HepG2 (cell line): ENCODE data around the gene CDHR1. TPM values are rescaled to one million over a fixed set of nuclear protein-coding genes. Genes with fewer than 3 reads are reported as not detected.

Source experiments
- ATAC-seq: fragments of 200-7000 bp; cut with Tn5 transposase; 3 replicates; pipeline ENCODE4 v1.9.1; 2020; ENCODE audit warnings: mild to moderate bottlenecking, moderate library complexity
- BruUV-seq: library from RNA; stranded (reverse); fragments of 400-500 nt; replicated peaks from 2 replicates; lab custom pipeline; 2021; lab: Mats Ljungman, UMichigan
- CTCF ChIA-PET: fragments of 300-600 bp; formaldehyde crosslinking; extraction: SDS; loops from one replicate; lab custom pipeline; 2021; ENCODE audit warnings: low total read pairs, inconsistent platforms, low intra/inter-chr PET ratio; lab: Yijun Ruan, JAX
- POLR2A ChIA-PET: fragments of 350-600 bp; sonication (Branson Sonifier 250); formaldehyde crosslinking; loops from one replicate; lab custom pipeline; 2020; ENCODE audit warnings: antibody characterized with exemption, inconsistent platforms; lab: Yijun Ruan, JAX
- DNase-seq: peaks from one replicate; pipeline ENCODE4 v3.0.0-alpha.2; 2015; ENCODE audit warnings: low spot score
- FAIRE-seq: peaks from 3 replicates; lab custom pipeline; 2011; peaks lifted over from hg19 to GRCh38; lab: Jason Lieb, UNC
- H2AFZ ChIP-seq: one replicate; pipeline ENCODE4 v1.6.1; 2011; ENCODE audit warnings: low read length, inconsistent platforms
- H3K27ac ChIP-seq: fragments of 300-600 bp; 3 replicates; pipeline ENCODE4 v1.8.0; 2011; ENCODE audit warnings: mixed run types, mild to moderate bottlenecking, mixed read lengths, low read length, inconsistent platforms; ENCODE audit not compliant: insufficient read depth; ENCODE audit errors: extremely low read length
- H3K27me3 ChIP-seq, 2 experiments: fragments of 200-600 bp in 1 of 2; 2 replicates in 1 of 2; 3 replicates in 1 of 2; pipeline versions ENCODE4 v1.6.0 to v1.8.0; 2011; ENCODE audit warnings: low read length in 2 of 2, mild to moderate bottlenecking in 2 of 2, moderate library complexity in 2 of 2, inconsistent platforms in 1 of 2; ENCODE audit not compliant: insufficient read depth in 2 of 2, control insufficient read depth in 1 of 2
- H3K36me3 ChIP-seq, 2 experiments: fragments of 200-600 bp in 1 of 2; replicated peaks in 1 of 2; 2 replicates in 1 of 2; 3 replicates in 1 of 2; pipeline versions ENCODE4 v1.5.1 to v1.8.0; 2011; ENCODE audit warnings: low read length in 2 of 2, inconsistent platforms in 1 of 2; ENCODE audit not compliant: insufficient read depth in 2 of 2, control insufficient read depth in 1 of 2
- H3K4me1 ChIP-seq: 2 replicates; pipeline ENCODE4 v1.5.1; 2012; ENCODE audit warnings: low read length, inconsistent platforms; ENCODE audit not compliant: insufficient read depth
- H3K4me2 ChIP-seq: 2 replicates; pipeline ENCODE4 v1.6.0; 2011; ENCODE audit warnings: low read depth, low read length, inconsistent platforms
- H3K4me3 ChIP-seq, 3 experiments: fragments of 200-600 bp in 1 of 3; sonication (generic), shearing (Covaris generic) in 1 of 3; replicated peaks in 1 of 3; 2 replicates each; pipeline ENCODE4 v1.5.1; 2011 to 2016; ENCODE audit warnings: low read length in 3 of 3, inconsistent platforms in 2 of 3, low read depth in 2 of 3, mild to moderate bottlenecking in 2 of 3, control low read depth in 1 of 3, mixed read lengths in 1 of 3; ENCODE audit not compliant: insufficient read depth in 1 of 3
- H3K79me2 ChIP-seq: one replicate; pipeline ENCODE4 v1.6.1; 2011; ENCODE audit warnings: low read length, inconsistent platforms; ENCODE audit not compliant: insufficient read depth
- H3K9ac ChIP-seq: 2 replicates; pipeline ENCODE4 v1.6.0; 2011; ENCODE audit warnings: mild to moderate bottlenecking, low read depth, low read length, inconsistent platforms; ENCODE audit not compliant: insufficient read depth
- H3K9me3 ChIP-seq: 2 replicates; pipeline ENCODE4 v1.5.1; 2012; ENCODE audit warnings: mild to moderate bottlenecking, low read length
- H4K20me1 ChIP-seq: 2 replicates; pipeline ENCODE4 v1.6.0; 2011; ENCODE audit warnings: inconsistent platforms, mild to moderate bottlenecking, low read length, moderate library complexity; ENCODE audit not compliant: insufficient read depth
- ASH2L ChIP-seq: fragments of 300-600, 200-600 bp; sonication (generic); IDR thresholded peaks from 2 replicates; pipeline ENCODE4 v1.7.0; 2017; ENCODE audit warnings: low read depth, mild to moderate bottlenecking, moderate library complexity, mixed read lengths, low read length; ENCODE audit not compliant: insufficient read length
- CEBPB ChIP-seq: IDR thresholded peaks from 2 replicates; pipeline ENCODE4 v1.6.1; 2011; ENCODE audit warnings: low read depth, low read length, improper control_type of control experiment, borderline replicate concordance
- FLYWCH1 ChIP-seq: sonication (generic); formaldehyde crosslinking; IDR thresholded peaks from 2 replicates; pipeline ENCODE4 v1.8.1; 2023; ENCODE audit warnings: mild to moderate bottlenecking, missing genetic modification reagents
- FOSL2 ChIP-seq: sonication (generic); formaldehyde crosslinking; IDR thresholded peaks from 2 replicates; pipeline ENCODE4 v1.4.0; 2020; ENCODE audit warnings: missing genetic modification reagents
- HNRNPH1 ChIP-seq: fragments of 200-400 bp; formaldehyde crosslinking; optimal IDR thresholded peaks from 2 replicates; pipeline ENCODE3; 2017; ENCODE audit warnings: mild to moderate bottlenecking, low read depth, low read length
- KDM2A ChIP-seq: sonication (generic); formaldehyde crosslinking; IDR thresholded peaks from 2 replicates; pipeline ENCODE4 v1.4.0; 2020; ENCODE audit warnings: low read depth, missing genetic modification reagents, borderline replicate concordance
- MIXL1 ChIP-seq: IDR thresholded peaks from 2 replicates; pipeline ENCODE4 v1.6.1; 2016
- NKX3-1 ChIP-seq: sonication (generic); formaldehyde crosslinking; IDR thresholded peaks from 2 replicates; pipeline ENCODE4 v1.5.0; 2020; ENCODE audit warnings: missing genetic modification reagents
- PAF1 ChIP-seq: IDR thresholded peaks from 2 replicates; pipeline ENCODE4 v1.6.1; 2016; ENCODE audit warnings: missing genetic modification reagents, missing compliant biosample characterization
- POLR2G ChIP-seq: fragments of 200-400 bp; formaldehyde crosslinking; IDR thresholded peaks from 2 replicates; pipeline ENCODE4 v1.6.1; 2018; ENCODE audit warnings: mild to moderate bottlenecking, low read depth, low read length, moderate library complexity
- RBM22 ChIP-seq: fragments of 200-400 bp; formaldehyde crosslinking; optimal IDR thresholded peaks from 2 replicates; pipeline ENCODE3; 2017; ENCODE audit warnings: mild to moderate bottlenecking, low read length, moderate library complexity
- SNAI1 ChIP-seq: sonication (generic); formaldehyde crosslinking; IDR thresholded peaks from 2 replicates; pipeline ENCODE4 v1.5.0; 2020; ENCODE audit warnings: mild to moderate bottlenecking, missing genetic modification reagents, borderline replicate concordance
- THAP11 ChIP-seq: IDR thresholded peaks from 2 replicates; pipeline ENCODE4 v1.6.1; 2016; ENCODE audit warnings: missing biosample characterization, missing genetic modification reagents
- ZBTB21 ChIP-seq: sonication (generic); formaldehyde crosslinking; IDR thresholded peaks from 2 replicates; pipeline ENCODE4 v1.4.0; 2020; ENCODE audit warnings: missing genetic modification reagents
- ZSCAN12 ChIP-seq: sonication (generic); formaldehyde crosslinking; IDR thresholded peaks from 2 replicates; pipeline ENCODE4 v1.9.0; 2021; ENCODE audit warnings: mild to moderate bottlenecking, missing genetic modification reagents
- WGBS: methylation state at CpG from one replicate; pipeline ENCODE4 v1.1.6; 2017; ENCODE audit warnings: low lambda C conversion rate; 5-methylcytosine and 5-hydroxymethylcytosine counted together
- in situ Hi-C: cut with HindIII; loops from 2 replicates; pipeline ENCODE4 v1.10.0; 2017; ENCODE audit warnings: low pct_unique_long_range_greater_than_20kb; ENCODE audit not compliant: extremely low pct_ligation_motif_present
- intact Hi-C: fragments of 100-400 bp; cut with micrococcal nuclease; formaldehyde crosslinking; loops from one replicate; pipeline ENCODE4 v1.10.0; 2022; ENCODE audit not compliant: unreplicated experiment
- polyA plus RNA-seq, 8 experiments: library from polyadenylated mRNA; depleted of rRNA in 3 of 8; stranded (reverse) in 7 of 8; unstranded in 1 of 8; fragments of >200 nt; fragmentation: Illumina TruSeq in 4 of 8; extraction: Trizol in 4 of 8; gene quantifications; 2 replicates each; pipeline versions ENCODE4 v1.2.1 to v1.2.3, GENCODE V29; 2011 to 2016; ENCODE audit warnings: low read depth in 4 of 8, missing spikeins in 1 of 8, mixed read lengths in 1 of 8; ENCODE audit not compliant: insufficient read depth in 1 of 8
- total RNA-seq, 5 experiments: library from RNA; depleted of rRNA; stranded (reverse); fragments of >200 nt; fragmentation: Illumina TruSeq; extraction: Trizol; gene quantifications; 2 replicates each; pipeline ENCODE4 v1.2.3, GENCODE V29; 2016; ENCODE audit warnings: low read depth in 1 of 5
- TF ChIP-seq, protein P1 (sequence below): sonication (generic); formaldehyde crosslinking; IDR thresholded peaks from 2 replicates; pipeline ENCODE4 v1.5.1; 2020; ENCODE audit warnings: mild to moderate bottlenecking, missing genetic modification reagents
- TF ChIP-seq, protein P2 (sequence below): sonication (generic); formaldehyde crosslinking; IDR thresholded peaks from 2 replicates; pipeline ENCODE4 v1.4.0; 2020; ENCODE audit warnings: missing genetic modification reagents

CDHR1 gene
- total and polyA plus RNA-seq, 2 of the 13 experiments (the other 11 are each of a cell fraction or from before 2014, with no cell fraction given): 0.04 to 0.09 TPM

DNA sequence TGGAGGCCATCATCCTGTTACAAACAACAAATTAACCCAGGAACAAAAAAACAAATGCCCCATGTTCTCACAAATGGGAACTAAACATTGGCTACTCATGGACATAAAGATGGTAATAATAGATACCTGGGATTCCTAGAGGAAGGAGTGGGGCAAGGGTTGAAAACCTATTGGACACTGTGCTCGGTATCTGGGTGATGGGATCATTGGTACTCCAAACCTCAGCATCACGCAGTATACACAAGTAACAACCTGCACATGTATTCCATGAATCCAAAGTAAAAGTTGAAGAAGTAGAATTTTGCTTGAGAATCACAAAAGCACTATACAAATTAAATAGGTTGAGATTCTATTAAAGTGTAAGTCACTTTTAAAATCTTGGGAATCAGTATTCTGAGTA lies 38.3 kb upstream of the CDHR1 start (continued):
- no peak for TF ChIP-seq SNAI1 (CRISPR knock-in tag)
- TF ChIP-seq ASH2L: no peak
- TF ChIP-seq ZBTB21: no peak
- TF ChIP-seq ZSCAN12: no peak
- TF ChIP-seq NKX3-1 (CRISPR knock-in tag): no peak
- TF ChIP-seq THAP11 (CRISPR knock-in tag): no peak
- TF ChIP-seq HNRNPH1: no peak
- TF ChIP-seq, protein P1, sequence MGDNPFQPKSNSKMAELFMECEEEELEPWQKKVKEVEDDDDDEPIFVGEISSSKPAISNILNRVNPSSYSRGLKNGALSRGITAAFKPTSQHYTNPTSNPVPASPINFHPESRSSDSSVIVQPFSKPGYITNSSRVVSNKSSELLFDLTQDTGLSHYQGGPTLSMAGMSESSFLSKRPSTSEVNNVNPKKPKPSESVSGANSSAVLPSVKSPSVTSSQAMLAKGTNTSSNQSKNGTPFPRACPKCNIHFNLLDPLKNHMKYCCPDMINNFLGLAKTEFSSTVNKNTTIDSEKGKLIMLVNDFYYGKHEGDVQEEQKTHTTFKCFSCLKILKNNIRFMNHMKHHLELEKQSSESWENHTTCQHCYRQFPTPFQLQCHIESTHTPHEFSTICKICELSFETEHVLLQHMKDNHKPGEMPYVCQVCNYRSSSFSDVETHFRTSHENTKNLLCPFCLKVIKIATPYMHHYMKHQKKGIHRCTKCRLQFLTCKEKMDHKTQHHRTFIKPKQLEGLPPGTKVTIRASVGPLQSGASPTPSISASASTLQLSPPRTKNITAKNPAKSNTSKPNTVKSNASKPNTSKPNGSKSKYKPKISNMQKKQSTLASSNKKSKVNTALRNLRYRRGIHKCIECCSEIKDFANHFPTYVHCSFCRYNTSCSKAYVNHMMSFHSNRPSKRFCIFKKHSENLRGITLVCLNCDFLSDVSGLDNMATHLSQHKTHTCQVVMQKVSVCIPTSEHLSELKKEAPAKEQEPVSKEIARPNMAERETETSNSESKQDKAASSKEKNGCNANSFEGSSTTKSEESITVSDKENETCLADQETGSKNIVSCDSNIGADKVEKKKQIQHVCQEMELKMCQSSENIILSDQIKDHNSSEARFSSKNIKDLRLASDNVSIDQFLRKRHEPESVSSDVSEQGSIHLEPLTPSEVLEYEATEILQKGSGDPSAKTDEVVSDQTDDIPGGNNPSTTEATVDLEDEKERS (CRISPR knock-in tag): no peak
- no peak for TF ChIP-seq MIXL1 (CRISPR knock-in tag)

DNA sequence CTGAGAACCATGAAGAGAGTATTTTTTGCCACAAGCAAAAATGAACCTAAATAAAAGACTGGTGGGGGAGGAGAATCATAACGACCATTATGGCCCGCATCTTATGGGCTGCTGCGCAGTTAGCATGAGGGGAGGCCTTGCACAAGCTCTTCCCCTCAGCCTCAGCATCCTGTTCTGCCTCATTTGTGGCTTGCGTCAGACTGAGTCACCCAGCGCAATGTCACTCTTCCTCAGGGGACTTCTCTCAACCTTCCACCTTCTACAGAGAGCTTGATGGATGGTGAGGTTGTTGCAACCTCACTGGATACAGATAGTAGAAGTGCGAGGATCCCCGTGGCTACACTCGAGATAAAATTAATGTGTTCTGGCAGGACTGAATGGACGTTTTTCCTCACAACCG lies 37.6 kb upstream of the CDHR1 start:
- H3K4me3 ChIP-seq: no peak overlapping the region
- ChIA-PET CTCF (no interaction called here), POLR2A (no interaction called here)
- peaks cover 0 to under 1% of the 10 kb centered on the region in 2 experiments; a peak in 1 of 5 replicates for H3K27me3 ChIP-seq
- WGBS: 87% methylated on average over 10 of the region's 10 CpGs
- BruUV-seq: no TSS peak
- DNase-seq (no peak), FAIRE-seq (no peak), ATAC-seq (no peak)
- H3K4me2 ChIP-seq: no peak overlapping the region
- intact Hi-C loops: loop anchor here (1.0 kb wide), 1 partner anchor 8 kb away; no protein-coding TSS in a partner anchor
- in situ Hi-C loops: no loop called here
- TF ChIP-seq FOSL2 (0 out of 2 replicates have a peak, but pooled peaks have one; percentile 30), CEBPB (0 out of 2 replicates have a peak, but pooled peaks have one; percentile 1), RBM22 (peak; percentile 68), PAF1 (CRISPR knock-in tag) (peak; percentile 45; the same call in 1 of the 2 replicates), KDM2A (CRISPR knock-in tag) (peak; percentile 40; the same call in 1 of the 2 replicates), FLYWCH1 (no peak), POLR2G (peak; percentile 56; the same call in 1 of the 2 replicates)
- TF ChIP-seq, protein P2, sequence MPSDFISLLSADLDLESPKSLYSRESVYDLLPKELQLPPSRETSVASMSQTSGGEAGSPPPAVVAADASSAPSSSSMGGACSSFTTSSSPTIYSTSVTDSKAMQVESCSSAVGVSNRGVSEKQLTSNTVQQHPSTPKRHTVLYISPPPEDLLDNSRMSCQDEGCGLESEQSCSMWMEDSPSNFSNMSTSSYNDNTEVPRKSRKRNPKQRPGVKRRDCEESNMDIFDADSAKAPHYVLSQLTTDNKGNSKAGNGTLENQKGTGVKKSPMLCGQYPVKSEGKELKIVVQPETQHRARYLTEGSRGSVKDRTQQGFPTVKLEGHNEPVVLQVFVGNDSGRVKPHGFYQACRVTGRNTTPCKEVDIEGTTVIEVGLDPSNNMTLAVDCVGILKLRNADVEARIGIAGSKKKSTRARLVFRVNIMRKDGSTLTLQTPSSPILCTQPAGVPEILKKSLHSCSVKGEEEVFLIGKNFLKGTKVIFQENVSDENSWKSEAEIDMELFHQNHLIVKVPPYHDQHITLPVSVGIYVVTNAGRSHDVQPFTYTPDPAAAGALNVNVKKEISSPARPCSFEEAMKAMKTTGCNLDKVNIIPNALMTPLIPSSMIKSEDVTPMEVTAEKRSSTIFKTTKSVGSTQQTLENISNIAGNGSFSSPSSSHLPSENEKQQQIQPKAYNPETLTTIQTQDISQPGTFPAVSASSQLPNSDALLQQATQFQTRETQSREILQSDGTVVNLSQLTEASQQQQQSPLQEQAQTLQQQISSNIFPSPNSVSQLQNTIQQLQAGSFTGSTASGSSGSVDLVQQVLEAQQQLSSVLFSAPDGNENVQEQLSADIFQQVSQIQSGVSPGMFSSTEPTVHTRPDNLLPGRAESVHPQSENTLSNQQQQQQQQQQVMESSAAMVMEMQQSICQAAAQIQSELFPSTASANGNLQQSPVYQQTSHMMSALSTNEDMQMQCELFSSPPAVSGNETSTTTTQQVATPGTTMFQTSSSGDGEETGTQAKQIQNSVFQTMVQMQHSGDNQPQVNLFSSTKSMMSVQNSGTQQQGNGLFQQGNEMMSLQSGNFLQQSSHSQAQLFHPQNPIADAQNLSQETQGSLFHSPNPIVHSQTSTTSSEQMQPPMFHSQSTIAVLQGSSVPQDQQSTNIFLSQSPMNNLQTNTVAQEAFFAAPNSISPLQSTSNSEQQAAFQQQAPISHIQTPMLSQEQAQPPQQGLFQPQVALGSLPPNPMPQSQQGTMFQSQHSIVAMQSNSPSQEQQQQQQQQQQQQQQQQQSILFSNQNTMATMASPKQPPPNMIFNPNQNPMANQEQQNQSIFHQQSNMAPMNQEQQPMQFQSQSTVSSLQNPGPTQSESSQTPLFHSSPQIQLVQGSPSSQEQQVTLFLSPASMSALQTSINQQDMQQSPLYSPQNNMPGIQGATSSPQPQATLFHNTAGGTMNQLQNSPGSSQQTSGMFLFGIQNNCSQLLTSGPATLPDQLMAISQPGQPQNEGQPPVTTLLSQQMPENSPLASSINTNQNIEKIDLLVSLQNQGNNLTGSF: no peak
- H2AFZ ChIP-seq: no peak overlapping the region
- peaks cover 2 to 12% of the 10 kb centered on the region in 2 experiments; a peak in 3 of 5 replicates for H3K36me3 ChIP-seq
- no peaks in the 10 kb centered on the region for H4K20me1 ChIP-seq
- H3K4me1 ChIP-seq: 0 out of 2 replicates have a peak, but pooled peaks cover 10% of the 10 kb centered on the region
- H3K79me2 ChIP-seq: no peaks in the 10 kb centered on the region
- no peak overlapping the region for H3K27ac ChIP-seq
- H3K9ac ChIP-seq: no peak overlapping the region
- no peaks in the 10 kb centered on the region for H3K9me3 ChIP-seq
